SK-N-SH (cell line): Measurements from ENCODE around the gene CXCL16. TPM values are rescaled to one million over a fixed set of nuclear protein-coding genes. Genes with fewer than 3 reads are reported as not detected.

ENCODE experiments used
- CTCF ChIA-PET: fragments of 300-600, 350-600 bp; formaldehyde crosslinking; extraction: SDS; loops from one replicate; lab custom pipeline; 2021; lab: Yijun Ruan, JAX
- POLR2A ChIA-PET: fragments of 350-600 bp; sonication (Branson Sonifier 250); formaldehyde crosslinking; extraction: SDS; loops from one replicate; lab custom pipeline; 2020; ENCODE audit warnings: antibody characterized with exemption, inconsistent platforms; lab: Yijun Ruan, JAX
- DNase-seq: peaks from one replicate; pipeline ENCODE4 v3.0.0; 2012
- H2AFZ ChIP-seq: fragments of 200-600 bp; sonication (generic); 2 replicates; pipeline ENCODE4 v1.8.1; 2016; ENCODE audit warnings: antibody characterized with exemption, mild to moderate bottlenecking, low read depth
- H3F3A ChIP-seq: fragments of 200-600 bp; sonication (generic); replicated peaks from 2 replicates; pipeline ENCODE3; 2016; ENCODE audit warnings: antibody characterized with exemption, mild to moderate bottlenecking; ENCODE audit not compliant: insufficient read depth
- H3K27ac ChIP-seq, 2 experiments: fragments of 200-500 bp in 1 of 2; fragments of 200-600 bp in 1 of 2; sonication (Bioruptor generic) in 1 of 2; sonication (generic), shearing (Covaris generic) in 1 of 2; 2 replicates each; pipeline versions ENCODE4 v1.5.1 to v1.6.1; 2014 to 2016; ENCODE audit warnings: low read depth in 2 of 2, inconsistent platforms in 1 of 2, low read length in 1 of 2, mild to moderate bottlenecking in 1 of 2, mixed read lengths in 1 of 2
- H3K27me3 ChIP-seq: fragments of 200-600 bp; sonication (generic), shearing (Covaris generic); 2 replicates; pipeline ENCODE4 v1.6.1; 2016; ENCODE audit warnings: mixed run types; ENCODE audit not compliant: insufficient read depth
- H3K36me3 ChIP-seq, 2 experiments: fragments of 200-500 bp in 1 of 2; fragments of 200-600 bp in 1 of 2; sonication (Bioruptor generic) in 1 of 2; sonication (generic) in 1 of 2; replicated peaks in 1 of 2; 2 replicates each; pipeline versions ENCODE3 to v1.5.1; 2014 to 2016; ENCODE audit warnings: low read length in 1 of 2, mild to moderate bottlenecking in 1 of 2; ENCODE audit not compliant: insufficient read depth in 2 of 2, control insufficient read depth in 1 of 2
- H3K4me1 ChIP-seq, 2 experiments: fragments of 200-500 bp in 1 of 2; fragments of 200-600 bp in 1 of 2; sonication (Bioruptor generic) in 1 of 2; sonication (generic), shearing (Covaris generic) in 1 of 2; 2 replicates each; pipeline versions ENCODE4 v1.5.1 to v1.6.1; 2014 to 2016; ENCODE audit warnings: low read depth in 1 of 2, low read length in 1 of 2, mixed run types in 1 of 2; ENCODE audit not compliant: insufficient read depth in 2 of 2, control insufficient read depth in 1 of 2
- H3K4me2 ChIP-seq: fragments of 200-600 bp; sonication (generic), shearing (Covaris generic); 2 replicates; pipeline ENCODE4 v1.6.1; 2017; ENCODE audit warnings: mixed run types
- H3K4me3 ChIP-seq, 2 experiments: fragments of 200-500 bp in 1 of 2; fragments of 200-600 bp in 1 of 2; sonication (Bioruptor generic) in 1 of 2; sonication (generic), shearing (Covaris generic) in 1 of 2; 2 replicates each; pipeline versions ENCODE4 v1.5.1 to v1.8.1; 2014 to 2016; ENCODE audit warnings: low read depth in 2 of 2, inconsistent platforms in 1 of 2, low read length in 1 of 2, mild to moderate bottlenecking in 1 of 2, mixed read lengths in 1 of 2, moderate library complexity in 1 of 2
- H3K79me2 ChIP-seq: fragments of 200-600 bp; sonication (generic); 2 replicates; pipeline ENCODE4 v1.8.1; 2017; ENCODE audit warnings: mild to moderate bottlenecking; ENCODE audit not compliant: insufficient read depth
- H3K9ac ChIP-seq: fragments of 200-600 bp; sonication (generic); 2 replicates; pipeline ENCODE4 v1.6.1; 2017; ENCODE audit warnings: mixed run types
- H3K9me2 ChIP-seq: fragments of 200-600 bp; sonication (generic); 2 replicates; pipeline ENCODE4 v1.6.1; 2017; ENCODE audit warnings: mixed run types
- H3K9me3 ChIP-seq: fragments of 200-600 bp; sonication (generic); 2 replicates; pipeline ENCODE4 v1.6.1; 2017; ENCODE audit warnings: mixed run types, mild to moderate bottlenecking, moderate library complexity
- H4K20me1 ChIP-seq: fragments of 200-600 bp; sonication (generic); 2 replicates; pipeline ENCODE4 v1.6.1; 2017; ENCODE audit warnings: mild to moderate bottlenecking, mixed run types; ENCODE audit not compliant: insufficient read depth
- CHD2 ChIP-seq: fragments of 150-350 bp; IDR thresholded peaks from 2 replicates; pipeline ENCODE4 v1.6.1; 2018; ENCODE audit warnings: low read length; ENCODE audit not compliant: partially characterized antibody
- CTCF ChIP-seq: fragments of 200-600 bp; sonication (generic); IDR thresholded peaks from 2 replicates; pipeline ENCODE4 v1.6.1; 2017; ENCODE audit warnings: antibody characterized with exemption, mild to moderate bottlenecking, moderate library complexity
- ELF1 ChIP-seq: IDR thresholded peaks from 2 replicates; pipeline ENCODE4 v1.4.0; 2012
- GABPA ChIP-seq: IDR thresholded peaks from 2 replicates; pipeline ENCODE4 v1.4.0; 2012; ENCODE audit warnings: low read depth, mild to moderate bottlenecking
- MAX ChIP-seq: IDR thresholded peaks from 2 replicates; pipeline ENCODE4 v1.4.0; 2012; ENCODE audit warnings: low read depth
- MXI1 ChIP-seq: IDR thresholded peaks from 2 replicates; pipeline ENCODE4 v1.6.1; 2012; ENCODE audit warnings: mild to moderate bottlenecking, low read depth, low read length, improper control_type of control experiment
- NRF1 ChIP-seq: IDR thresholded peaks from 2 replicates; pipeline ENCODE4 v1.6.1; 2012; ENCODE audit warnings: low read depth, mild to moderate bottlenecking, low read length
- PBX3 ChIP-seq: IDR thresholded peaks from 2 replicates; pipeline ENCODE4; 2012
- RAD21 ChIP-seq: IDR thresholded peaks from 2 replicates; pipeline ENCODE4 v1.6.1; 2012; ENCODE audit warnings: mild to moderate bottlenecking, low read length
- REST ChIP-seq: IDR thresholded peaks from 2 replicates; pipeline ENCODE4 v1.6.1; 2012; ENCODE audit warnings: mild to moderate bottlenecking, low read depth, low read length, moderate library complexity
- RFX5 ChIP-seq: IDR thresholded peaks from 2 replicates; pipeline ENCODE4 v1.6.1; 2012; ENCODE audit warnings: mild to moderate bottlenecking, improper control_type of control experiment, low read length
- RXRA ChIP-seq: IDR thresholded peaks from 2 replicates; pipeline ENCODE4 v1.4.0; 2012; ENCODE audit warnings: low read depth, mild to moderate bottlenecking, borderline replicate concordance
- SIN3A ChIP-seq: IDR thresholded peaks from 2 replicates; pipeline ENCODE4 v1.6.1; 2012; ENCODE audit warnings: low read depth, mild to moderate bottlenecking, low read length, moderate library complexity, borderline replicate concordance
- TCF12 ChIP-seq: IDR thresholded peaks from 2 replicates; pipeline ENCODE4 v1.4.0; 2012
- USF1 ChIP-seq: IDR thresholded peaks from 2 replicates; pipeline ENCODE4 v1.4.0; 2012; ENCODE audit warnings: low read depth, borderline replicate concordance
- WGBS: methylation state at CpG from one replicate; pipeline ENCODE4 v1.1.6; 2017; ENCODE audit warnings: low lambda C conversion rate; 5-methylcytosine and 5-hydroxymethylcytosine counted together
- polyA plus RNA-seq, 3 experiments: library from polyadenylated mRNA; depleted of rRNA; stranded (reverse); fragments of >200 nt; gene quantifications; 2 replicates each; pipeline ENCODE4 v1.2.3, GENCODE V29; 2012
- TF ChIP-seq, protein P1 (sequence below): fragments of 150-350 bp; IDR thresholded peaks from 2 replicates; pipeline ENCODE4 v1.6.1; 2017; ENCODE audit warnings: antibody characterized with exemption, low read length, low read depth, borderline replicate concordance
- TF ChIP-seq, protein P2 (sequence below): IDR thresholded peaks from 2 replicates; pipeline ENCODE4 v1.4.0; 2012; ENCODE audit warnings: low read depth, borderline replicate concordance

CXCL16 gene
- polyA plus RNA-seq, 1 of the 3 experiments (the other 2 are of a cell fraction), result 4.3 TPM

- 85% methylated on average over 2 of the region's 3 CpGs for WGBS
- Histone ChIP-seq H3K9ac (no peak overlapping the region), H3K4me3 (no peak overlapping the region), H3K9me2 (no peaks in the 10 kb centered on the region), H3F3A (no peaks in the 10 kb centered on the region), H3K27me3 (no peaks in the 10 kb centered on the region)
- CTCF ChIA-PET, result no interaction called here
- POLR2A ChIA-PET, result no interaction called here
- TF ChIP-seq TCF12, result no peak
- no peak for TF ChIP-seq PBX3
- TF ChIP-seq REST, result no peak
- TF ChIP-seq, protein P1, sequence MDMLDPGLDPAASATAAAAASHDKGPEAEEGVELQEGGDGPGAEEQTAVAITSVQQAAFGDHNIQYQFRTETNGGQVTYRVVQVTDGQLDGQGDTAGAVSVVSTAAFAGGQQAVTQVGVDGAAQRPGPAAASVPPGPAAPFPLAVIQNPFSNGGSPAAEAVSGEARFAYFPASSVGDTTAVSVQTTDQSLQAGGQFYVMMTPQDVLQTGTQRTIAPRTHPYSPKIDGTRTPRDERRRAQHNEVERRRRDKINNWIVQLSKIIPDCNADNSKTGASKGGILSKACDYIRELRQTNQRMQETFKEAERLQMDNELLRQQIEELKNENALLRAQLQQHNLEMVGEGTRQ, result no peak
- no peak for TF ChIP-seq RAD21
- no peak for TF ChIP-seq GABPA
- TF ChIP-seq RXRA, result no peak
- TF ChIP-seq CTCF, result no peak
- TF ChIP-seq MAX, result no peak
- TF ChIP-seq NRF1, result no peak
- TF ChIP-seq RFX5, result no peak
- TF ChIP-seq CHD2, result no peak
- no peak for TF ChIP-seq USF1
- no peak for TF ChIP-seq MXI1
- TF ChIP-seq SIN3A, result no peak
- no peak for TF ChIP-seq ELF1
- TF ChIP-seq, protein P2, sequence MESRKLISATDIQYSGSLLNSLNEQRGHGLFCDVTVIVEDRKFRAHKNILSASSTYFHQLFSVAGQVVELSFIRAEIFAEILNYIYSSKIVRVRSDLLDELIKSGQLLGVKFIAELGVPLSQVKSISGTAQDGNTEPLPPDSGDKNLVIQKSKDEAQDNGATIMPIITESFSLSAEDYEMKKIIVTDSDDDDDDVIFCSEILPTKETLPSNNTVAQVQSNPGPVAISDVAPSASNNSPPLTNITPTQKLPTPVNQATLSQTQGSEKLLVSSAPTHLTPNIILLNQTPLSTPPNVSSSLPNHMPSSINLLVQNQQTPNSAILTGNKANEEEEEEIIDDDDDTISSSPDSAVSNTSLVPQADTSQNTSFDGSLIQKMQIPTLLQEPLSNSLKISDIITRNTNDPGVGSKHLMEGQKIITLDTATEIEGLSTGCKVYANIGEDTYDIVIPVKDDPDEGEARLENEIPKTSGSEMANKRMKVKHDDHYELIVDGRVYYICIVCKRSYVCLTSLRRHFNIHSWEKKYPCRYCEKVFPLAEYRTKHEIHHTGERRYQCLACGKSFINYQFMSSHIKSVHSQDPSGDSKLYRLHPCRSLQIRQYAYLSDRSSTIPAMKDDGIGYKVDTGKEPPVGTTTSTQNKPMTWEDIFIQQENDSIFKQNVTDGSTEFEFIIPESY, result no peak
- TF ChIP-seq, all 33 proteins: peak for 0
- Histone ChIP-seq H3K36me3 (peaks cover 0 to 4% of the 10 kb centered on the region in 2 experiments), H3K4me2 (no peak overlapping the region), H3K4me1 (no peaks in the 10 kb centered on the region; a peak in 2 of 4 replicates), H3K79me2 (no peaks in the 10 kb centered on the region), H4K20me1 (no peaks in the 10 kb centered on the region), H2AFZ (no peak overlapping the region), H3K9me3 (no peaks in the 10 kb centered on the region), H3K27ac (no peak overlapping the region)
- no peak for DNase-seq
These were observed 11.6 kb downstream of the CXCL16 start for GRCh38 chr17:4728124-4728523.
